ENCODE results near the gene TGFBR2. TPM values are rescaled to one million over a fixed set of nuclear protein-coding genes. Genes with fewer than 3 reads are reported as not detected.

TGFBR2 gene
- total and polyA plus RNA-seq, 4 donors = 13.9 to 61.2 (median 33.7) TPM

DNA sequence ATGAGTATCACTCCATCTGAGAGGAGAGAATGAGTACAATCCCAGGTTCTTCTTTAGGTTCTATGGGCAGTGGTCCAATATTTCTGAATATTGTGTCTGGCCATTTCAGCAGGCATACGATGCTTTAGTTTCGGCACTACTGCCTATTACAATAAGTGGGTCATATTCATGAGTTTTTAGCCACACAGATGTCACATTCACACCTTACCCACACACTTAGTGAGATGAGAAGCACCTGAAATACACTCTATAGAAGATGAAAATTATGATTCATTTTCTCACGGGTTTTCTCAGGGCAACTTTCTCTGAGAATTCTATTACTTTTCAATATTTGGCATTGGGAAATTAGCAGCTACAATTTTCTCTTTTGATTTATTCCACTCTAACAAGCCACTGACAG lies 132.2 kb downstream of the TGFBR2 start (continued):
- TF ChIP-seq SP1 (IDR thresholded peaks at IDR 0.05) (no peak), YY1 (IDR thresholded peaks at IDR 0.05) (no peak), HNF4G (IDR thresholded peaks at IDR 0.05) (no peak), JUND (IDR thresholded peaks at IDR 0.05) (no peak), FOXA2 (IDR thresholded peaks at IDR 0.05) (no peak)
- TF ChIP-seq, protein P1, sequence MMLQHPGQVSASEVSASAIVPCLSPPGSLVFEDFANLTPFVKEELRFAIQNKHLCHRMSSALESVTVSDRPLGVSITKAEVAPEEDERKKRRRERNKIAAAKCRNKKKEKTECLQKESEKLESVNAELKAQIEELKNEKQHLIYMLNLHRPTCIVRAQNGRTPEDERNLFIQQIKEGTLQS (IDR thresholded peaks at IDR 0.05) = no peak
- TF ChIP-seq, protein P2, sequence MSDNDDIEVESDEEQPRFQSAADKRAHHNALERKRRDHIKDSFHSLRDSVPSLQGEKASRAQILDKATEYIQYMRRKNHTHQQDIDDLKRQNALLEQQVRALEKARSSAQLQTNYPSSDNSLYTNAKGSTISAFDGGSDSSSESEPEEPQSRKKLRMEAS (IDR thresholded peaks at IDR 0.05) = no peak

DNA sequence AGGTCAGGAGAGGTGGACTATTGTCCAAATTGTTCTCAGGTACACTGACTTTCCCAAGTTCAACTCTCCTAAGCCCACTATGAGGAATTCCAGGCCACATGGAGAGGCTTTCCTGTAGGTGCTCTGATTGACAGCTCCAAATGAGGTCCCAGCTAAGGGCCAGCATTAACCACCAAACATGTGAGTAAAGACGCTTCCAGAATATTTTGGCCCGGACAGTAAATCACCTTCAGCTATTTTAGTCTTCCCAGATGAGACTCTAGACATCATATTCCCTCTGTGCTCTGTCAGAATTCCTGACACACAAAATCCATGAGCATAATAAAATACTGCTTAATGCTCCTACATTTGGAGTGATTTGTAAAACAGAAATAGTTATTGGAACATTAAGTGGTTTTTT lies 135.5 kb downstream of the TGFBR2 start:
- Histone ChIP-seq H3K27me3 (ENCODE audit: control insufficient read depth in 4 of 4, insufficient read depth in 4 of 4, low read length in 3 of 4) (no peaks in the 10 kb centered on the region), H3K4me1 (ENCODE audit: control insufficient read depth in 4 of 4, insufficient read depth in 4 of 4, low read length in 3 of 4) (no peaks in the 10 kb centered on the region), H3K4me3 (ENCODE audit: low read depth in 1 of 3, low read length in 3 of 3) (no peak overlapping the region), H3K36me3 (ENCODE audit: control insufficient read depth in 4 of 4, insufficient read depth in 3 of 4, low read depth in 1 of 4, low read length in 3 of 4) (no peaks in the 10 kb centered on the region), H3K9ac (ENCODE audit: low read depth in 1 of 2, low read length in 2 of 2) (no peak overlapping the region), H3K9me3 (ENCODE audit: control insufficient read depth in 4 of 4, low read length in 3 of 4) (no peaks in the 10 kb centered on the region), H3K27ac (ENCODE audit: low read depth in 1 of 2, low read length in 2 of 2) (no peak overlapping the region)
- no peak for DNase-seq (ENCODE audit: low spot score)
- no peak for TF ChIP-seq HNF4G (IDR thresholded peaks at IDR 0.05)
- TF ChIP-seq HNF4A (conservative IDR thresholded peaks at IDR 0.05) = no peak
- TF ChIP-seq, protein P3, sequence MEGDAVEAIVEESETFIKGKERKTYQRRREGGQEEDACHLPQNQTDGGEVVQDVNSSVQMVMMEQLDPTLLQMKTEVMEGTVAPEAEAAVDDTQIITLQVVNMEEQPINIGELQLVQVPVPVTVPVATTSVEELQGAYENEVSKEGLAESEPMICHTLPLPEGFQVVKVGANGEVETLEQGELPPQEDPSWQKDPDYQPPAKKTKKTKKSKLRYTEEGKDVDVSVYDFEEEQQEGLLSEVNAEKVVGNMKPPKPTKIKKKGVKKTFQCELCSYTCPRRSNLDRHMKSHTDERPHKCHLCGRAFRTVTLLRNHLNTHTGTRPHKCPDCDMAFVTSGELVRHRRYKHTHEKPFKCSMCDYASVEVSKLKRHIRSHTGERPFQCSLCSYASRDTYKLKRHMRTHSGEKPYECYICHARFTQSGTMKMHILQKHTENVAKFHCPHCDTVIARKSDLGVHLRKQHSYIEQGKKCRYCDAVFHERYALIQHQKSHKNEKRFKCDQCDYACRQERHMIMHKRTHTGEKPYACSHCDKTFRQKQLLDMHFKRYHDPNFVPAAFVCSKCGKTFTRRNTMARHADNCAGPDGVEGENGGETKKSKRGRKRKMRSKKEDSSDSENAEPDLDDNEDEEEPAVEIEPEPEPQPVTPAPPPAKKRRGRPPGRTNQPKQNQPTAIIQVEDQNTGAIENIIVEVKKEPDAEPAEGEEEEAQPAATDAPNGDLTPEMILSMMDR (IDR thresholded peaks at IDR 0.05; ENCODE audit: low read depth, low read length, missing input control) = no peak
- no peak for TF ChIP-seq NR2F2 (IDR thresholded peaks at IDR 0.05)
- no peak for TF ChIP-seq JUND (IDR thresholded peaks at IDR 0.05)
- TF ChIP-seq, protein P2 (IDR thresholded peaks at IDR 0.05) = no peak
- no peak for TF ChIP-seq GABPA (IDR thresholded peaks at IDR 0.05 in 1 of 2, conservative IDR thresholded peaks at IDR 0.05 in 1 of 2)
- TF ChIP-seq FOXA2 (IDR thresholded peaks at IDR 0.05) = no peak
- TF ChIP-seq RAD21 (IDR thresholded peaks at IDR 0.05) = no peak
- TF ChIP-seq, protein P1 (IDR thresholded peaks at IDR 0.05) = no peak
- TF ChIP-seq, protein P4, sequence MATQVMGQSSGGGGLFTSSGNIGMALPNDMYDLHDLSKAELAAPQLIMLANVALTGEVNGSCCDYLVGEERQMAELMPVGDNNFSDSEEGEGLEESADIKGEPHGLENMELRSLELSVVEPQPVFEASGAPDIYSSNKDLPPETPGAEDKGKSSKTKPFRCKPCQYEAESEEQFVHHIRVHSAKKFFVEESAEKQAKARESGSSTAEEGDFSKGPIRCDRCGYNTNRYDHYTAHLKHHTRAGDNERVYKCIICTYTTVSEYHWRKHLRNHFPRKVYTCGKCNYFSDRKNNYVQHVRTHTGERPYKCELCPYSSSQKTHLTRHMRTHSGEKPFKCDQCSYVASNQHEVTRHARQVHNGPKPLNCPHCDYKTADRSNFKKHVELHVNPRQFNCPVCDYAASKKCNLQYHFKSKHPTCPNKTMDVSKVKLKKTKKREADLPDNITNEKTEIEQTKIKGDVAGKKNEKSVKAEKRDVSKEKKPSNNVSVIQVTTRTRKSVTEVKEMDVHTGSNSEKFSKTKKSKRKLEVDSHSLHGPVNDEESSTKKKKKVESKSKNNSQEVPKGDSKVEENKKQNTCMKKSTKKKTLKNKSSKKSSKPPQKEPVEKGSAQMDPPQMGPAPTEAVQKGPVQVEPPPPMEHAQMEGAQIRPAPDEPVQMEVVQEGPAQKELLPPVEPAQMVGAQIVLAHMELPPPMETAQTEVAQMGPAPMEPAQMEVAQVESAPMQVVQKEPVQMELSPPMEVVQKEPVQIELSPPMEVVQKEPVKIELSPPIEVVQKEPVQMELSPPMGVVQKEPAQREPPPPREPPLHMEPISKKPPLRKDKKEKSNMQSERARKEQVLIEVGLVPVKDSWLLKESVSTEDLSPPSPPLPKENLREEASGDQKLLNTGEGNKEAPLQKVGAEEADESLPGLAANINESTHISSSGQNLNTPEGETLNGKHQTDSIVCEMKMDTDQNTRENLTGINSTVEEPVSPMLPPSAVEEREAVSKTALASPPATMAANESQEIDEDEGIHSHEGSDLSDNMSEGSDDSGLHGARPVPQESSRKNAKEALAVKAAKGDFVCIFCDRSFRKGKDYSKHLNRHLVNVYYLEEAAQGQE (IDR thresholded peaks at IDR 0.05) = no peak
- TF ChIP-seq EGR1 (IDR thresholded peaks at IDR 0.05; ENCODE audit: low read depth in 2 of 2) = no peak
- WGBS = 100% methylated on average over 2 of the region's 2 CpGs
